SK-N-MC (cell line): ENCODE measurements around the gene MOGAT2.

Experiments used
- DNase-seq: peaks from one replicate; pipeline ENCODE4 v3.0.0-alpha.2; 2011; ENCODE audit warnings: low read depth, low spot score
- H3K27ac ChIP-seq: fragments of 200-600 bp; sonication (generic); 2 replicates; pipeline ENCODE4 v1.5.1; 2016; ENCODE audit warnings: mixed run types
- H3K36me3 ChIP-seq: fragments of 200-600 bp; sonication (generic); 2 replicates; pipeline ENCODE4 v1.6.1; 2017; ENCODE audit warnings: antibody characterized with exemption, low read length, mixed read lengths; ENCODE audit not compliant: insufficient read depth
- H3K4me3 ChIP-seq: fragments of 200-600 bp; sonication (generic); 2 replicates; pipeline ENCODE4 v1.5.1; 2016
- H3K9ac ChIP-seq: fragments of 200-600 bp; sonication (generic); 2 replicates; pipeline ENCODE4 v1.8.0; 2017; ENCODE audit warnings: mixed run types, mixed read lengths; ENCODE audit not compliant: insufficient read length
- H3K9me3 ChIP-seq: fragments of 200-600 bp; sonication (generic); 2 replicates; pipeline ENCODE4 v1.6.1; 2017; ENCODE audit warnings: low read depth, mild to moderate bottlenecking, antibody characterized with exemption, low read length, moderate library complexity, mixed read lengths
- EZH2 ChIP-seq: fragments of 200-600 bp; sonication (generic); IDR thresholded peaks from one replicate; pipeline ENCODE4 v1.6.1; 2017; ENCODE audit warnings: antibody characterized with exemption
- FOXP2 ChIP-seq: optimal IDR thresholded peaks from 2 replicates; pipeline ENCODE3; 2011; ENCODE audit warnings: mild to moderate bottlenecking, moderate library complexity; ENCODE audit not compliant: insufficient read depth; ENCODE audit errors: extremely low read length, control extremely low read depth
- POLR2AphosphoS5 ChIP-seq: IDR thresholded peaks from 2 replicates; pipeline ENCODE4 v1.6.1; 2012; ENCODE audit warnings: mild to moderate bottlenecking, low read depth, low read length, borderline replicate concordance

Gene MOGAT2

GRCh38 chr11:75689863-75690609 is 27.6 kb upstream of the MOGAT2 start:
- TF ChIP-seq POLR2AphosphoS5 (no peak), EZH2 (no peak), FOXP2 (no peak)
- DNase-seq: no peak

GRCh38 chr11:75691804-75692203 is 25.8 kb upstream of the MOGAT2 start:
- Histone ChIP-seq H3K4me3 (no peak overlapping the region), H3K9me3 (no peaks in the 10 kb centered on the region), H3K27ac (no peak overlapping the region), H3K9ac (no peak overlapping the region), H3K36me3 (no peaks in the 10 kb centered on the region)
- TF ChIP-seq FOXP2 (no peak), EZH2 (no peak), POLR2AphosphoS5 (no peak)
- no peak for DNase-seq

More at GRCh38 chr11:75689863-75690609, 27.6 kb upstream of the MOGAT2 start:
- H3K9me3 ChIP-seq: no peaks in the 10 kb centered on the region
- no peaks in the 10 kb centered on the region for H3K36me3 ChIP-seq
- no peak overlapping the region for H3K4me3 ChIP-seq
- no peak overlapping the region for H3K9ac ChIP-seq
- H3K27ac ChIP-seq: no peak overlapping the region

GRCh38 chr11:75697906-75698581 is 19.6 kb upstream of the MOGAT2 start:
- DNase-seq: no peak
- TF ChIP-seq POLR2AphosphoS5 (no peak), FOXP2 (no peak), EZH2 (no peak)
- H3K36me3 ChIP-seq: no peaks in the 10 kb centered on the region
- no peaks in the 10 kb centered on the region for H3K9me3 ChIP-seq
- H3K9ac ChIP-seq: no peak overlapping the region
- H3K27ac ChIP-seq: no peak overlapping the region
- no peak overlapping the region for H3K4me3 ChIP-seq

- no peak overlapping the region for H3K9ac ChIP-seq
- DNase-seq: no peak
- TF ChIP-seq EZH2 (no peak), POLR2AphosphoS5 (no peak), FOXP2 (no peak)
- no peak overlapping the region for H3K4me3 ChIP-seq
- no peak overlapping the region for H3K27ac ChIP-seq
- H3K36me3 ChIP-seq: no peaks in the 10 kb centered on the region
- H3K9me3 ChIP-seq: no peaks in the 10 kb centered on the region
These were observed 16.7 kb upstream of the MOGAT2 start for GRCh38 chr11:75700940-75701339.

GRCh38 chr11:75703695-75704237 is 13.9 kb upstream of the MOGAT2 start:
- H3K4me3 ChIP-seq: no peak overlapping the region
- no peak for TF ChIP-seq EZH2
- no peak for TF ChIP-seq POLR2AphosphoS5
- no peak for TF ChIP-seq FOXP2

GRCh38 chr11:75705541-75705940 is 12.1 kb upstream of the MOGAT2 start:
- H3K4me3 ChIP-seq: no peak overlapping the region
- no peaks in the 10 kb centered on the region for H3K36me3 ChIP-seq
- no peaks in the 10 kb centered on the region for H3K9me3 ChIP-seq
- no peak for DNase-seq
- H3K27ac ChIP-seq: no peak overlapping the region
- no peak overlapping the region for H3K9ac ChIP-seq
- TF ChIP-seq POLR2AphosphoS5 (no peak), FOXP2 (no peak), EZH2 (no peak)

More at GRCh38 chr11:75703695-75704237, 13.9 kb upstream of the MOGAT2 start:
- H3K27ac ChIP-seq: no peak overlapping the region
- no peaks in the 10 kb centered on the region for H3K36me3 ChIP-seq
- no peaks in the 10 kb centered on the region for H3K9me3 ChIP-seq
- H3K9ac ChIP-seq: no peak overlapping the region
- DNase-seq: no peak

- no peak overlapping the region for H3K27ac ChIP-seq
These were observed 11.3 kb upstream of the MOGAT2 start for GRCh38 chr11:75706260-75706729.

GRCh38 chr11:75714211-75714610 is 3.4 kb upstream of the MOGAT2 start:
- H3K9me3 ChIP-seq: no peaks in the 10 kb centered on the region
- no peak for DNase-seq

More at GRCh38 chr11:75706260-75706729, 11.3 kb upstream of the MOGAT2 start:
- H3K36me3 ChIP-seq: no peaks in the 10 kb centered on the region
- no peaks in the 10 kb centered on the region for H3K9me3 ChIP-seq
- H3K4me3 ChIP-seq: no peak overlapping the region
- DNase-seq: peak; percentile 12
- H3K9ac ChIP-seq: no peak overlapping the region
- TF ChIP-seq EZH2 (no peak), FOXP2 (no peak), POLR2AphosphoS5 (no peak)

GRCh38 chr11:75715688-75716087 is 1.9 kb upstream of the MOGAT2 start:
- TF ChIP-seq EZH2: no peak
- TF ChIP-seq FOXP2: no peak
- TF ChIP-seq POLR2AphosphoS5: no peak
- H3K27ac ChIP-seq: no peak overlapping the region
- H3K9ac ChIP-seq: no peak overlapping the region
- H3K9me3 ChIP-seq: no peaks in the 10 kb centered on the region
- DNase-seq: no peak
- no peaks in the 10 kb centered on the region for H3K36me3 ChIP-seq
- no peak overlapping the region for H3K4me3 ChIP-seq

More at GRCh38 chr11:75714211-75714610, 3.4 kb upstream of the MOGAT2 start:
- H3K9ac ChIP-seq: no peak overlapping the region
- H3K36me3 ChIP-seq: no peaks in the 10 kb centered on the region
- no peak overlapping the region for H3K27ac ChIP-seq
- TF ChIP-seq POLR2AphosphoS5: no peak
- TF ChIP-seq EZH2: no peak
- H3K4me3 ChIP-seq: no peak overlapping the region
